CD4-positive, alpha-beta T cell (primary cell): ENCODE data around the gene RILPL2. TPM values are rescaled to one million over a fixed set of nuclear protein-coding genes. Genes with fewer than 3 reads are reported as not detected.
"Not testable (repeated sequence)": the region's sequence is repeated elsewhere in the genome, so short reads cannot be mapped to it uniquely, and the experiment has no call there.

ENCODE experiments used
- ATAC-seq: fragments of 200-7000 bp; cut with Tn5 transposase; one replicate; pipeline ENCODE4 v1.10.0; 2022; ENCODE audit warnings: mild to moderate bottlenecking; ENCODE audit not compliant: poor library complexity
- CTCF ChIA-PET: fragments of 350-600 bp; sonication (Branson Sonifier 250); formaldehyde crosslinking; loops from one replicate; lab custom pipeline; 2021; ENCODE audit warnings: antibody characterized with exemption, inconsistent platforms; lab: Charles Lee
- POLR2A ChIA-PET: fragments of 350-600 bp; sonication (Branson Sonifier 250); formaldehyde crosslinking; loops from one replicate; lab custom pipeline; 2021; ENCODE audit warnings: antibody characterized with exemption, inconsistent platforms; lab: Charles Lee
- DNase-seq, 14 experiments: peaks; one replicate each; pipeline ENCODE4 v3.0.0-alpha.2; 2013 to 2020; ENCODE audit warnings: mixed read lengths in 2 of 14
- H3K27ac ChIP-seq, 2 donors: one replicate each; pipeline versions ENCODE4 v1.5.1 to v1.7.0; 2013; ENCODE audit warnings: low read length in 2 of 2, low read depth in 1 of 2, mild to moderate bottlenecking in 1 of 2
- H3K27me3 ChIP-seq, 2 experiments: 1 replicate in 1 of 2; 2 replicates in 1 of 2; pipeline versions ENCODE4 v1.6.1 to v1.7.0; 2013; ENCODE audit warnings: low read length in 2 of 2, control low read depth in 1 of 2, mild to moderate bottlenecking in 1 of 2, moderate library complexity in 1 of 2; ENCODE audit not compliant: insufficient read depth in 2 of 2, control insufficient read depth in 1 of 2
- H3K36me3 ChIP-seq: one replicate; pipeline ENCODE4 v1.6.1; 2013; ENCODE audit warnings: low read length, control low read depth; ENCODE audit not compliant: insufficient read depth
- H3K4me1 ChIP-seq: one replicate; pipeline ENCODE4 v1.6.1; 2013; ENCODE audit warnings: low read length, control low read depth; ENCODE audit not compliant: insufficient read depth
- H3K4me3 ChIP-seq: one replicate; pipeline ENCODE4 v1.5.1; 2013; ENCODE audit warnings: mild to moderate bottlenecking, low read length, moderate library complexity
- H3K9me3 ChIP-seq, 2 experiments: 1 replicate in 1 of 2; 2 replicates in 1 of 2; pipeline versions ENCODE4 v1.6.1 to v1.7.0; 2013; ENCODE audit warnings: low read length in 2 of 2, mild to moderate bottlenecking in 2 of 2, control low read depth in 1 of 2, moderate library complexity in 1 of 2; ENCODE audit not compliant: control insufficient read depth in 1 of 2, insufficient read depth in 1 of 2
- H3K27ac Mint-ChIP-seq: one replicate; pipeline ENCODE4 v1.8.0; 2020; ENCODE audit warnings: mixed read lengths
- H3K27me3 Mint-ChIP-seq: one replicate; pipeline ENCODE4 v1.8.0; 2021; ENCODE audit warnings: mixed read lengths
- H3K36me3 Mint-ChIP-seq: one replicate; pipeline ENCODE4 v1.8.0; 2021; ENCODE audit warnings: low read depth, mixed read lengths
- H3K4me1 Mint-ChIP-seq: one replicate; pipeline ENCODE4 v1.8.0; 2021; ENCODE audit warnings: low read depth, mixed read lengths
- H3K4me3 Mint-ChIP-seq: one replicate; pipeline ENCODE4 v1.8.0; 2020; ENCODE audit warnings: mild to moderate bottlenecking, mixed read lengths
- H3K9me3 Mint-ChIP-seq: one replicate; pipeline ENCODE4 v1.8.0; 2020; ENCODE audit warnings: mixed read lengths
- CTCF ChIP-seq: fragments of 200-600 bp; IDR thresholded peaks from one replicate; pipeline ENCODE4 v1.8.0; 2022; ENCODE audit warnings: antibody characterized with exemption, mild to moderate bottlenecking
- intact Hi-C, 2 experiments: fragments of 100-400 bp; cut with DNase I in 1 of 2; cut with micrococcal nuclease in 1 of 2; formaldehyde crosslinking; loops; one replicate each; pipeline versions ENCODE4 v1.15.1 to v1.9.0; 2023 to 2025; cut with DNase I, micrococcal nuclease
- total RNA-seq, 174 experiments: library from RNA in 2 of 174; stranded (reverse) in 2 of 174; gene quantifications; one replicate each; pipeline ENCODE4 v1.2.3 and lab custom pipeline; 2021 to 2026

The RILPL2 gene
- total RNA-seq, 2 experiments from 2014 or later, result 4.9 to 5.5 TPM

DNA sequence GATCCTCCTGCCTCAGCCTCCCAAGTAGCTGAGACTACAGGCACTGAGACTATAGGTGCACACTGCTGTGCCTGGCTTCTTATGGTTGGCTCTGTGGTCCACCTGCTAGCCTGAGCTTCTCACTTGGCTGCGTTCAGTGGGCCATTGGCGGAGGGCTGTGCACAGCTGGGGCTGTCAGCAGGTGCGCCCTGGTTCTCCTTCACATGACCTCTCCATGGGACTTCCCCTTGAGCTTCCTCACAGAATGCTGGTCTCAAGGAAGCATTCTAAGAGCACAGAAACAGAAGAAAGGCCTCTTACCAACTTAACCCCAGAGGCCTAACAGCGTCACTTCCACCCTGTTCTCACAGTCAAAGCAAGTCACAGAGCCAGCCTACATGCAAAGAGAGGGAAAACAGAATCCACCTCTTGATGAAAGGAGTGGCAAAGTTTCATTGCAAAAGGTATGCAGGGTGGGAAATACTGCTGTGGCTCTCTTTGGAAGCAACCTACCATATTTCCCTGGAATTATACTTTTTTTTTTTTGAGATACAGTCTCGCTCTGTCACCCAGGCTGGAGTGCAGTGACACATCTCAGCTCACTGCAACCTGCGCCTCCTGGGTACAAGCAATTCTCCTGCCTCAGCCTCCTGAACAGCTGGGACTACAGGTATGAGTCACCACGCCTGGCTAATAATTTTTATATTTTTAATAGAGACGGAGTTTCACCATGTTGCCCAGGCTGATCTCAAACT, 9.3 kb downstream of the RILPL2 start:
- H3K4me3 ChIP-seq, result no peak overlapping the region
- peaks cover 57% of the 10 kb centered on the region for H3K36me3 Mint-ChIP-seq
- DNase-seq, result peak in 8 of 14 experiments; percentile 12 to 90 (median 24)
- no peaks in the 10 kb centered on the region for H3K27me3 Mint-ChIP-seq
- no peaks in the 10 kb centered on the region for H3K9me3 Mint-ChIP-seq
- ATAC-seq, result peak; percentile 89
- peak overlapping the region; percentile 41 to 65 for H3K27ac ChIP-seq
- H3K9me3 ChIP-seq, result peaks cover 0 to 4% of the 10 kb centered on the region in 2 experiments
- ChIA-PET CTCF (interaction anchor here (0.7 to 1.4 kb wide), 2 partner anchors 21 to 31 kb away, joined by 3 read pairs; partner anchors contain the start of gene SNRNP35), POLR2A (interaction anchor here (0.8 to 1.4 kb wide), 5 partner anchors 9 to 157 kb away, joined by 3 to 4 read pairs (median 4); partner anchors contain the start of genes KMT5A, RILPL2 and TMED2)
- no peak for TF ChIP-seq CTCF
- H3K36me3 ChIP-seq, result peaks cover 55% of the 10 kb centered on the region
- H3K27me3 ChIP-seq, result no peaks in the 10 kb centered on the region
- H3K4me3 Mint-ChIP-seq, result peak overlapping the region; percentile 15
- intact Hi-C loops, result no loop called here
- H3K4me1 ChIP-seq, result peaks cover 45% of the 10 kb centered on the region
- H3K27ac Mint-ChIP-seq, result peak overlapping the region; percentile 77
- H3K4me1 Mint-ChIP-seq, result peaks cover 29% of the 10 kb centered on the region

DNA sequence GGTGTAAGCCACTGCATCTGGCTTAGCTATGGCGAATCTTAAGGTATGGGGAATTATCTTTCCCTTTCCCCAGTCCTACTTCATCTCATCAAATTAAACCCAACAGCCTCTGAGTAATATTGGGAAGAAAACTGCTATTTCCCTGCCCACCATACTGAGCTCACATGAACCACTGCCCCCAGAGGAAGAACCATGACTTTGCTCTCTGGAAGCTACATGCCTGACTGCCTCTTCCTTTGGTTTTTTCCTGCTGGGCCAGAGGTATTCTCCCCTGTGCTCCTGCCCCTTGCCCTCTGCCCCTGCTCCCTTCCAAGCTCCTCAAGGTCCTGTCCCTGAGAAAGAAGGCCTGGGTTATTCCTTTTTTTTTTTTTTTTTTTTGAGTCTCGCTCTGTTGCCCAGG, 15.2 kb downstream of the RILPL2 start:
- peaks cover 62% of the 10 kb centered on the region for H3K36me3 ChIP-seq
- intact Hi-C loops, result no loop called here
- H3K27ac ChIP-seq, result no peak overlapping the region
- ATAC-seq, result no peak
- CTCF ChIA-PET, result interaction anchor here (0.6 kb wide), 1 partner anchor 124 kb away, joined by 3 read pairs; no protein-coding TSS in a partner anchor
- no peaks in the 10 kb centered on the region for H3K27me3 ChIP-seq
- TF ChIP-seq CTCF, result no peak
- Mint-ChIP-seq H3K36me3 (peaks cover 54% of the 10 kb centered on the region), H3K4me1 (no peaks in the 10 kb centered on the region), H3K27me3 (no peaks in the 10 kb centered on the region), H3K27ac (no peak overlapping the region), H3K9me3 (no peaks in the 10 kb centered on the region), H3K4me3 (no peak overlapping the region)
- H3K4me1 ChIP-seq, result no peaks in the 10 kb centered on the region
- no peak overlapping the region for H3K4me3 ChIP-seq
- no peak for DNase-seq
- no peaks in the 10 kb centered on the region for H3K9me3 ChIP-seq
- POLR2A ChIA-PET, result no interaction called here

GRCh38 chr12:123410041-123410412, 26.5 kb downstream of the RILPL2 start:
- no peaks in the 10 kb centered on the region for H3K4me1 Mint-ChIP-seq
- intact Hi-C loops, result no loop called here

DNA sequence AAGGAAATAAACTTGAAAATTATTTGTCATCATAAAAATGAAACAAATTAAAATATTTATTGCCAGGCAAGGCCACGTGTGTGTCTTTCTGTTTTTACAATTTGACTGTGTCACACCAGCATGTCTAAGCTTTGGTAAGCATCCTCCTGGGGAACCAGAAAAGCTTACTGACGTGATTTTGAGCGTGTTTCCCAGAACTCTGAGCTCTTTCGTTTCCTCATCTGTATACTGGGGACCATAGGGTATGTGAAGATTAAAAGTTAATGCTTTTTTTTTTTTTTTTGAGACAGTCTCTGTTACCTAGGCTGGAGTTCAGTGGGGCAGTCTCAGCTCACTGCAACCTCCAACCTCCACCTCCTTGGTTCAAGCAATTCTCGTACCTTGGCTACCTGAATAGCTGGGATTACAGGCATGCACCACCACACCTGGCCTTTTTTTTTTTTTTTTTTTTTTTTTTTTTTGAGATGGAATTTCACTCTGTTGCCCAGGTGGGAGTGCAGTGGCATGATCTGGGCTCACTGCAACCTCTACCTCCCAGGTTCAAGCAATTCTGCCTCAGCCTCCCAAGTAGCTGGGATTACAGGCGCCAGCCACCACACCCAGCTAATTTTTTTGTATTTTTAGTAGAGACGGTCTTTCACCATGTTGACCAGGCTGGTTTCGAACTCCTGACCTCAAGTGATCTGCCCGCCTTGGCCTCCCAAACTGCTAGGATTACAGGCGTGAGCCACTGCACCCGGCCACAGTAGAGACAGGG, 27.0 kb downstream of the RILPL2 start:
- H3K27me3 ChIP-seq, DNase-seq, H3K4me3 Mint-ChIP-seq, H3K27ac ChIP-seq, H3K4me1 Mint-ChIP-seq, H3K27me3 Mint-ChIP-seq, H3K9me3 Mint-ChIP-seq, intact Hi-C loops, H3K4me1 ChIP-seq, CTCF ChIA-PET, H3K27ac Mint-ChIP-seq, H3K9me3 ChIP-seq, H3K4me3 ChIP-seq, ATAC-seq: not testable (repeated sequence)
- H3K36me3 Mint-ChIP-seq, result peaks cover 39% of the 10 kb centered on the region
- H3K36me3 ChIP-seq, result peaks cover 51% of the 10 kb centered on the region
- POLR2A ChIA-PET, result interaction anchor here (0.6 kb wide), 1 partner anchor 1238 kb away, joined by 3 read pairs; no protein-coding TSS in a partner anchor

More at GRCh38 chr12:123410041-123410412, 26.5 kb downstream of the RILPL2 start:
- Mint-ChIP-seq H3K4me3 (no peak overlapping the region), H3K27ac (no peak overlapping the region), H3K9me3 (no peaks in the 10 kb centered on the region), H3K27me3 (no peaks in the 10 kb centered on the region), H3K36me3 (peaks cover 37% of the 10 kb centered on the region)
- DNase-seq (no peak), ATAC-seq (no peak)
- CTCF ChIA-PET, result no interaction called here
- no peaks in the 10 kb centered on the region for H3K9me3 ChIP-seq
- TF ChIP-seq CTCF, result no peak
- H3K4me3 ChIP-seq, result no peak overlapping the region
- no peaks in the 10 kb centered on the region for H3K27me3 ChIP-seq
- H3K27ac ChIP-seq, result no peak overlapping the region
- no peaks in the 10 kb centered on the region for H3K4me1 ChIP-seq
- POLR2A ChIA-PET, result interaction anchor here (0.6 kb wide), 1 partner anchor 1237 kb away, joined by 3 read pairs; no protein-coding TSS in a partner anchor
- peaks cover 48% of the 10 kb centered on the region for H3K36me3 ChIP-seq

- H3K27ac ChIP-seq, H3K4me1 ChIP-seq, H3K4me3 Mint-ChIP-seq, CTCF ChIA-PET, H3K4me1 Mint-ChIP-seq, H3K4me3 ChIP-seq, ATAC-seq, H3K27me3 Mint-ChIP-seq, DNase-seq, H3K27me3 ChIP-seq, H3K9me3 ChIP-seq, H3K9me3 Mint-ChIP-seq, intact Hi-C loops, H3K27ac Mint-ChIP-seq, POLR2A ChIA-PET: not testable (repeated sequence)
- H3K36me3 ChIP-seq, result peaks cover 60% of the 10 kb centered on the region
- H3K36me3 Mint-ChIP-seq, result peaks cover 47% of the 10 kb centered on the region
Measured at GRCh38 chr12:123408619-123409018, 27.9 kb downstream of the RILPL2 start.
